ENCODE data around the gene ADCK1.

- TF ChIP-seq GATA2 (IDR thresholded peaks at IDR 0.05; ENCODE audit: low read depth, low read length) (no peak), GATA3 (IDR thresholded peaks at IDR 0.05; ENCODE audit: low read depth, low read length) (no peak)
These were observed 97.5 kb downstream of the ADCK1 start for GRCh38 chr14:77897374-77897773.
